HepG2 (cell line): ENCODE measurements around the gene CDC42EP5.

ENCODE experiments used
- PAX8 ChIP-seq: sonication (generic); formaldehyde crosslinking; IDR thresholded peaks from 2 replicates; pipeline ENCODE4 v1.8.0; 2022; ENCODE audit warnings: mild to moderate bottlenecking, missing genetic modification reagents, borderline replicate concordance
- TF ChIP-seq, protein P1 (sequence below): sonication (generic); formaldehyde crosslinking; IDR thresholded peaks from 2 replicates; pipeline ENCODE4 v1.4.0; 2020; ENCODE audit warnings: missing genetic modification reagents
- TF ChIP-seq, protein P2 (sequence below): sonication (generic); formaldehyde crosslinking; IDR thresholded peaks from 2 replicates; pipeline ENCODE4 v1.4.0; 2020; ENCODE audit warnings: mild to moderate bottlenecking, missing genetic modification reagents

DNA sequence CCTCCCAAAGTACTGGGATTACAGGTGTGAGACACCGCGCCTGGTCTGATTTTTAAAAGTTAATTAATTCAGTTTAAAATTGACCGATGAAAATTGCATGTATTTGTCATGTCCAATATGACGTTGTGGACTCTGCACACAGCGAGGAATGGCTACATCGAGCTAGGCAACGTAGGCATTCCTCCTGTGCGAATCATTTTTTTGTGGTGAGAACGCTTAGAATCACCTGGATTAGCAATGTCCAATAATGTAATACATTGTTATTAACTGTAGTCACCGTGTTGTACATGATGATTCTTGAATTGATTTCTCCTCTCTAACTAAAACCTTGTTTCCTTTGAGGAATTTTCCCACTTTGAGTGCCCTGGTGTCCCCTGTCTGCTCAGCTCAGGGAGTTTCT, 33.0 kb upstream of the CDC42EP5 start:
- no peak for TF ChIP-seq PAX8 (CRISPR knock-in tag)
- TF ChIP-seq, protein P1, sequence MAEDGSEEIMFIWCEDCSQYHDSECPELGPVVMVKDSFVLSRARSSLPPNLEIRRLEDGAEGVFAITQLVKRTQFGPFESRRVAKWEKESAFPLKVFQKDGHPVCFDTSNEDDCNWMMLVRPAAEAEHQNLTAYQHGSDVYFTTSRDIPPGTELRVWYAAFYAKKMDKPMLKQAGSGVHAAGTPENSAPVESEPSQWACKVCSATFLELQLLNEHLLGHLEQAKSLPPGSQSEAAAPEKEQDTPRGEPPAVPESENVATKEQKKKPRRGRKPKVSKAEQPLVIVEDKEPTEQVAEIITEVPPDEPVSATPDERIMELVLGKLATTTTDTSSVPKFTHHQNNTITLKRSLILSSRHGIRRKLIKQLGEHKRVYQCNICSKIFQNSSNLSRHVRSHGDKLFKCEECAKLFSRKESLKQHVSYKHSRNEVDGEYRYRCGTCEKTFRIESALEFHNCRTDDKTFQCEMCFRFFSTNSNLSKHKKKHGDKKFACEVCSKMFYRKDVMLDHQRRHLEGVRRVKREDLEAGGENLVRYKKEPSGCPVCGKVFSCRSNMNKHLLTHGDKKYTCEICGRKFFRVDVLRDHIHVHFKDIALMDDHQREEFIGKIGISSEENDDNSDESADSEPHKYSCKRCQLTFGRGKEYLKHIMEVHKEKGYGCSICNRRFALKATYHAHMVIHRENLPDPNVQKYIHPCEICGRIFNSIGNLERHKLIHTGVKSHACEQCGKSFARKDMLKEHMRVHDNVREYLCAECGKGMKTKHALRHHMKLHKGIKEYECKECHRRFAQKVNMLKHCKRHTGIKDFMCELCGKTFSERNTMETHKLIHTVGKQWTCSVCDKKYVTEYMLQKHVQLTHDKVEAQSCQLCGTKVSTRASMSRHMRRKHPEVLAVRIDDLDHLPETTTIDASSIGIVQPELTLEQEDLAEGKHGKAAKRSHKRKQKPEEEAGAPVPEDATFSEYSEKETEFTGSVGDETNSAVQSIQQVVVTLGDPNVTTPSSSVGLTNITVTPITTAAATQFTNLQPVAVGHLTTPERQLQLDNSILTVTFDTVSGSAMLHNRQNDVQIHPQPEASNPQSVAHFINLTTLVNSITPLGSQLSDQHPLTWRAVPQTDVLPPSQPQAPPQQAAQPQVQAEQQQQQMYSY, result no peak
- TF ChIP-seq, protein P2, sequence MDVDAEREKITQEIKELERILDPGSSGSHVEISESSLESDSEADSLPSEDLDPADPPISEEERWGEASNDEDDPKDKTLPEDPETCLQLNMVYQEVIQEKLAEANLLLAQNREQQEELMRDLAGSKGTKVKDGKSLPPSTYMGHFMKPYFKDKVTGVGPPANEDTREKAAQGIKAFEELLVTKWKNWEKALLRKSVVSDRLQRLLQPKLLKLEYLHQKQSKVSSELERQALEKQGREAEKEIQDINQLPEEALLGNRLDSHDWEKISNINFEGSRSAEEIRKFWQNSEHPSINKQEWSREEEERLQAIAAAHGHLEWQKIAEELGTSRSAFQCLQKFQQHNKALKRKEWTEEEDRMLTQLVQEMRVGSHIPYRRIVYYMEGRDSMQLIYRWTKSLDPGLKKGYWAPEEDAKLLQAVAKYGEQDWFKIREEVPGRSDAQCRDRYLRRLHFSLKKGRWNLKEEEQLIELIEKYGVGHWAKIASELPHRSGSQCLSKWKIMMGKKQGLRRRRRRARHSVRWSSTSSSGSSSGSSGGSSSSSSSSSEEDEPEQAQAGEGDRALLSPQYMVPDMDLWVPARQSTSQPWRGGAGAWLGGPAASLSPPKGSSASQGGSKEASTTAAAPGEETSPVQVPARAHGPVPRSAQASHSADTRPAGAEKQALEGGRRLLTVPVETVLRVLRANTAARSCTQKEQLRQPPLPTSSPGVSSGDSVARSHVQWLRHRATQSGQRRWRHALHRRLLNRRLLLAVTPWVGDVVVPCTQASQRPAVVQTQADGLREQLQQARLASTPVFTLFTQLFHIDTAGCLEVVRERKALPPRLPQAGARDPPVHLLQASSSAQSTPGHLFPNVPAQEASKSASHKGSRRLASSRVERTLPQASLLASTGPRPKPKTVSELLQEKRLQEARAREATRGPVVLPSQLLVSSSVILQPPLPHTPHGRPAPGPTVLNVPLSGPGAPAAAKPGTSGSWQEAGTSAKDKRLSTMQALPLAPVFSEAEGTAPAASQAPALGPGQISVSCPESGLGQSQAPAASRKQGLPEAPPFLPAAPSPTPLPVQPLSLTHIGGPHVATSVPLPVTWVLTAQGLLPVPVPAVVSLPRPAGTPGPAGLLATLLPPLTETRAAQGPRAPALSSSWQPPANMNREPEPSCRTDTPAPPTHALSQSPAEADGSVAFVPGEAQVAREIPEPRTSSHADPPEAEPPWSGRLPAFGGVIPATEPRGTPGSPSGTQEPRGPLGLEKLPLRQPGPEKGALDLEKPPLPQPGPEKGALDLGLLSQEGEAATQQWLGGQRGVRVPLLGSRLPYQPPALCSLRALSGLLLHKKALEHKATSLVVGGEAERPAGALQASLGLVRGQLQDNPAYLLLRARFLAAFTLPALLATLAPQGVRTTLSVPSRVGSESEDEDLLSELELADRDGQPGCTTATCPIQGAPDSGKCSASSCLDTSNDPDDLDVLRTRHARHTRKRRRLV (CRISPR knock-in tag), result no peak
